ENCODE measurements around the gene LGALS9. TPM values are rescaled to one million over a fixed set of nuclear protein-coding genes. Genes with fewer than 3 reads are reported as not detected.

The LGALS9 gene
- total RNA-seq, 2 experiments from 2014 or later = 38.3 to 39.8 TPM

GRCh38 chr17:27590864-27591263 is 40.1 kb upstream of the LGALS9 start:
- Mint-ChIP-seq H3K36me3 (ENCODE audit: low read depth) (peaks cover 29% of the 10 kb centered on the region), H3K27me3 (no peaks in the 10 kb centered on the region), H3K27ac (no peak overlapping the region), H3K9me3 (no peaks in the 10 kb centered on the region), H3K4me1 (ENCODE audit: low read depth) (no peaks in the 10 kb centered on the region), H3K4me3 (no peak overlapping the region)
- ChIA-PET POLR2A (no interaction called here), CTCF (no interaction called here)
- no peak for DNase-seq
- ATAC-seq (ENCODE audit: poor library complexity) = no peak
- Histone ChIP-seq H3K27me3 (ENCODE audit: control insufficient read depth in 1 of 2, insufficient read depth in 2 of 2, low read length in 2 of 2) (no peaks in the 10 kb centered on the region), H3K4me3 (ENCODE audit: low read length) (no peak overlapping the region), H3K36me3 (ENCODE audit: insufficient read depth, low read length) (peaks cover 12% of the 10 kb centered on the region), H3K27ac (ENCODE audit: low read depth in 1 of 2, low read length in 2 of 2) (no peak overlapping the region), H3K9me3 (ENCODE audit: control insufficient read depth in 1 of 2, insufficient read depth in 1 of 2, low read length in 2 of 2) (no peaks in the 10 kb centered on the region), H3K4me1 (ENCODE audit: insufficient read depth, low read length) (no peaks in the 10 kb centered on the region)
- intact Hi-C loops (cut with DNase I, micrococcal nuclease) = no loop called here
- TF ChIP-seq, protein P1, sequence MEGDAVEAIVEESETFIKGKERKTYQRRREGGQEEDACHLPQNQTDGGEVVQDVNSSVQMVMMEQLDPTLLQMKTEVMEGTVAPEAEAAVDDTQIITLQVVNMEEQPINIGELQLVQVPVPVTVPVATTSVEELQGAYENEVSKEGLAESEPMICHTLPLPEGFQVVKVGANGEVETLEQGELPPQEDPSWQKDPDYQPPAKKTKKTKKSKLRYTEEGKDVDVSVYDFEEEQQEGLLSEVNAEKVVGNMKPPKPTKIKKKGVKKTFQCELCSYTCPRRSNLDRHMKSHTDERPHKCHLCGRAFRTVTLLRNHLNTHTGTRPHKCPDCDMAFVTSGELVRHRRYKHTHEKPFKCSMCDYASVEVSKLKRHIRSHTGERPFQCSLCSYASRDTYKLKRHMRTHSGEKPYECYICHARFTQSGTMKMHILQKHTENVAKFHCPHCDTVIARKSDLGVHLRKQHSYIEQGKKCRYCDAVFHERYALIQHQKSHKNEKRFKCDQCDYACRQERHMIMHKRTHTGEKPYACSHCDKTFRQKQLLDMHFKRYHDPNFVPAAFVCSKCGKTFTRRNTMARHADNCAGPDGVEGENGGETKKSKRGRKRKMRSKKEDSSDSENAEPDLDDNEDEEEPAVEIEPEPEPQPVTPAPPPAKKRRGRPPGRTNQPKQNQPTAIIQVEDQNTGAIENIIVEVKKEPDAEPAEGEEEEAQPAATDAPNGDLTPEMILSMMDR (IDR thresholded peaks at IDR 0.05) = no peak

DNA sequence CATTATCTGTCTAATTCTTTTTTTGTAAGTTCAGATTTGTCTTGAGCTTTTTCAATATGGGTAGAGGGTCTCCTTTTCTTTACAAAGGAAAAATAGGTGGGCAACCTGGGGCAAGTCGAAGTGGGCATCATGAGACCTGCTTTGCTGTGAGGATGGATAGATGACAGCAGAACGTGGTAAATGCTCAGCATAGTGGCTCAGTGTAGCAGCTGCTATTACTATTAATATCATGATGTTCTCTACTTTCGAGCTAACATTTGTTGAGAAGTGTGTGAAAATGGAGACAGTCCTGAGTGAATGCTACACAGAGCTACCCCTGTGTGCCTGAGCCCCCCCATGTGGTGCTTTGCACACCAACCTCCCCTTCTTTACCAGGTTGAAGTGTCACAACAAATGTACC is 39.0 kb upstream of the LGALS9 start:
- no peak for ATAC-seq (ENCODE audit: poor library complexity)
- Histone ChIP-seq H3K27ac (ENCODE audit: low read depth in 1 of 2, low read length in 2 of 2) (no peak overlapping the region), H3K27me3 (ENCODE audit: control insufficient read depth in 1 of 2, insufficient read depth in 2 of 2, low read length in 2 of 2) (no peaks in the 10 kb centered on the region), H3K9me3 (ENCODE audit: control insufficient read depth in 1 of 2, insufficient read depth in 1 of 2, low read length in 2 of 2) (no peaks in the 10 kb centered on the region), H3K4me3 (ENCODE audit: low read length) (no peak overlapping the region), H3K36me3 (ENCODE audit: insufficient read depth, low read length) (peaks cover 16% of the 10 kb centered on the region), H3K4me1 (ENCODE audit: insufficient read depth, low read length) (no peaks in the 10 kb centered on the region)
- Mint-ChIP-seq H3K9me3 (no peaks in the 10 kb centered on the region), H3K4me3 (no peak overlapping the region), H3K27me3 (no peaks in the 10 kb centered on the region), H3K4me1 (ENCODE audit: low read depth) (no peaks in the 10 kb centered on the region), H3K36me3 (ENCODE audit: low read depth) (peaks cover 33% of the 10 kb centered on the region), H3K27ac (no peak overlapping the region)
- no peak for DNase-seq
- ChIA-PET CTCF (no interaction called here), POLR2A (no interaction called here)
- TF ChIP-seq, protein P1 (IDR thresholded peaks at IDR 0.05) = no peak
- intact Hi-C loops (cut with DNase I, micrococcal nuclease) = no loop called here

DNA sequence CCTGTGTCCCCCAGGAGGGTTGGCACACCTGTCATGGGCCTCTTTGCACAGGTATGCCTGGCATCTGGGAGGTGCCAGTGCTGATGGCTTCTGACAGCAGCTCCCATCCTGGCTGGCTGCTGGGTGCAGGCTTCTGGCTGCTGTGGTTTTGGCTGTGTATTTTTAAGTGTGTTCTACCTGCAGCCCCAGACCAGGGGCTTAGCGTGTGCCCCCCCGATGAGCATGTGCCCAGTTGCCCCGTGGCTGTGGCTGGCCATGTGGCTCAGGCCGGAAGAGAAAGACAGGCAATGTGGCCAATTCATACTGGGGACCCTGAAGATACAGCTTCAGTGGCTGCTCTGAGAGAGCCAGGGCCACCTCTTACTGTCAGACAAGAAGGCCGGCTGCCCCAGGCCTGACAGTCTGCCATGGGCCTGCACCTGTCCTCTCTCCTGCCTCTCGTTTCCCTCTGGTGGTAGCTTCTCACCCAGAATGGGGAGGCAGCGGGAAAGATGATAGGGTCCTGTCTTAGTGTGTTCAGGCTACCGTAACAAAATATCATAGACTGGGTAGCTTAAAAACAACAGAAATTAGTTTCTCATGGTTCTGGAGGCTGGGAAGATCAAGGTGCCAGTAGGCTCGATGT is 37.6 kb upstream of the LGALS9 start:
- Mint-ChIP-seq H3K4me3 (no peak overlapping the region), H3K4me1 (ENCODE audit: low read depth) (no peaks in the 10 kb centered on the region), H3K27me3 (no peaks in the 10 kb centered on the region), H3K36me3 (ENCODE audit: low read depth) (peaks cover 33% of the 10 kb centered on the region), H3K9me3 (no peaks in the 10 kb centered on the region), H3K27ac (no peak overlapping the region)
- TF ChIP-seq, protein P1 (IDR thresholded peaks at IDR 0.05) = no peak
- H3K4me1 ChIP-seq (ENCODE audit: insufficient read depth, low read length) = no peaks in the 10 kb centered on the region
- ChIA-PET POLR2A (no interaction called here), CTCF (interaction anchor here (1.0 kb wide), 1 partner anchor 244 kb away, joined by 3 read pairs; no protein-coding TSS in a partner anchor)
- ATAC-seq (ENCODE audit: poor library complexity) (no peak), DNase-seq (no peak)
- H3K27me3 ChIP-seq (ENCODE audit: control insufficient read depth in 1 of 2, insufficient read depth in 2 of 2, low read length in 2 of 2) = no peaks in the 10 kb centered on the region
- H3K4me3 ChIP-seq (ENCODE audit: low read length) = no peak overlapping the region
- intact Hi-C loops (cut with DNase I, micrococcal nuclease) = no loop called here
- H3K27ac ChIP-seq (ENCODE audit: low read depth in 1 of 2, low read length in 2 of 2) = no peak overlapping the region
- peaks cover 11% of the 10 kb centered on the region for H3K36me3 ChIP-seq (ENCODE audit: insufficient read depth, low read length)
- H3K9me3 ChIP-seq (ENCODE audit: control insufficient read depth in 1 of 2, insufficient read depth in 1 of 2, low read length in 2 of 2) = no peaks in the 10 kb centered on the region

Data from CD4-positive, alpha-beta T cell (primary cell).